Measurements from ENCODE around the gene MRPS6. TPM values are rescaled to one million over a fixed set of nuclear protein-coding genes. Genes with fewer than 3 reads are reported as not detected.

Gene MRPS6
- total RNA-seq, 1 experiment from 2014 or later: 43.5 TPM

GRCh38 chr21:34088752-34089151, 15.4 kb downstream of the MRPS6 start:
- BruUV-seq (replicated peaks): no TSS peak
- no peak for DNase-seq
- Mint-ChIP-seq H3K4me1 (ENCODE audit: low read depth, unreplicated experiment) (no peaks in the 10 kb centered on the region), H3K27me3 (ENCODE audit: unreplicated experiment) (no peaks in the 10 kb centered on the region), H3K27ac (ENCODE audit: unreplicated experiment) (no peak overlapping the region), H3K36me3 (ENCODE audit: insufficient read depth, unreplicated experiment) (no peaks in the 10 kb centered on the region), H3K4me3 (ENCODE audit: low read depth, unreplicated experiment) (no peak overlapping the region), H3K9me3 (ENCODE audit: low read depth, unreplicated experiment) (no peaks in the 10 kb centered on the region)
- CTCF ChIA-PET: no interaction called here
- TF ChIP-seq CTCF (IDR thresholded peaks at IDR 0.05; ENCODE audit: unreplicated experiment): no peak
- intact Hi-C loops (cut with micrococcal nuclease; ENCODE audit: unreplicated experiment): no loop called here

GRCh38 chr21:34091032-34091431, 17.7 kb downstream of the MRPS6 start:
- Mint-ChIP-seq H3K27me3 (ENCODE audit: unreplicated experiment) (no peaks in the 10 kb centered on the region), H3K36me3 (ENCODE audit: insufficient read depth, unreplicated experiment) (peaks cover 5% of the 10 kb centered on the region), H3K27ac (ENCODE audit: unreplicated experiment) (no peak overlapping the region), H3K4me1 (ENCODE audit: low read depth, unreplicated experiment) (no peaks in the 10 kb centered on the region), H3K4me3 (ENCODE audit: low read depth, unreplicated experiment) (no peak overlapping the region), H3K9me3 (ENCODE audit: low read depth, unreplicated experiment) (no peaks in the 10 kb centered on the region)
- intact Hi-C loops (cut with micrococcal nuclease; ENCODE audit: unreplicated experiment): no loop called here
- CTCF ChIA-PET: no interaction called here
- no peak for TF ChIP-seq CTCF (IDR thresholded peaks at IDR 0.05; ENCODE audit: unreplicated experiment)
- no peak for DNase-seq
- no TSS peak for BruUV-seq (replicated peaks)

GRCh38 chr21:34091607-34092006, 18.2 kb downstream of the MRPS6 start:
- DNase-seq: no peak
- no peak for TF ChIP-seq CTCF (IDR thresholded peaks at IDR 0.05; ENCODE audit: unreplicated experiment)
- intact Hi-C loops (cut with micrococcal nuclease; ENCODE audit: unreplicated experiment): no loop called here
- Mint-ChIP-seq H3K4me1 (ENCODE audit: low read depth, unreplicated experiment) (peaks cover under 1% of the 10 kb centered on the region), H3K27me3 (ENCODE audit: unreplicated experiment) (no peaks in the 10 kb centered on the region), H3K4me3 (ENCODE audit: low read depth, unreplicated experiment) (no peak overlapping the region), H3K27ac (ENCODE audit: unreplicated experiment) (no peak overlapping the region), H3K9me3 (ENCODE audit: low read depth, unreplicated experiment) (no peaks in the 10 kb centered on the region), H3K36me3 (ENCODE audit: insufficient read depth, unreplicated experiment) (peaks cover 5% of the 10 kb centered on the region)
- CTCF ChIA-PET: interaction anchor here (1.5 kb wide), 1 partner anchor 168 kb away, joined by 5 read pairs; no protein-coding TSS in a partner anchor
- BruUV-seq (replicated peaks): no TSS peak

- intact Hi-C loops (cut with micrococcal nuclease; ENCODE audit: unreplicated experiment): no loop called here
- H3K27ac Mint-ChIP-seq (ENCODE audit: unreplicated experiment): no peak overlapping the region
- no peak for TF ChIP-seq CTCF (IDR thresholded peaks at IDR 0.05; ENCODE audit: unreplicated experiment)
- H3K27me3 Mint-ChIP-seq (ENCODE audit: unreplicated experiment): no peaks in the 10 kb centered on the region
- no peak overlapping the region for H3K4me3 Mint-ChIP-seq (ENCODE audit: low read depth, unreplicated experiment)
- H3K4me1 Mint-ChIP-seq (ENCODE audit: low read depth, unreplicated experiment): peaks cover 7% of the 10 kb centered on the region
- no peaks in the 10 kb centered on the region for H3K9me3 Mint-ChIP-seq (ENCODE audit: low read depth, unreplicated experiment)
- no TSS peak for BruUV-seq (replicated peaks)
- H3K36me3 Mint-ChIP-seq (ENCODE audit: insufficient read depth, unreplicated experiment): peaks cover 11% of the 10 kb centered on the region
- DNase-seq: no peak
- CTCF ChIA-PET: interaction anchor here (0.6 to 1.5 kb wide), 2 partner anchors 168 to 234 kb away, joined by 4 to 5 read pairs; no protein-coding TSS in a partner anchor
Measured at GRCh38 chr21:34092262-34092921, 19.0 kb downstream of the MRPS6 start.

Data from Calu3 (cell line).